IMR-90 (cell line): ENCODE measurements around the gene BCL6. TPM values are rescaled to one million over a fixed set of nuclear protein-coding genes. Genes with fewer than 3 reads are reported as not detected.

Source experiments
- ATAC-seq: fragments of 200-7000 bp; cut with Tn5 transposase; 2 replicates; pipeline ENCODE4 v1.9.1; 2020; ENCODE audit warnings: low read depth, mild to moderate bottlenecking, moderate library complexity
- BruUV-seq: library from RNA; stranded (reverse); fragments of 400-500 nt; replicated peaks from 2 replicates; lab custom pipeline; 2021; lab: Mats Ljungman, UMichigan
- CTCF ChIA-PET: fragments of 300-600 bp; formaldehyde crosslinking; extraction: SDS; loops from one replicate; lab custom pipeline; 2021; ENCODE audit warnings: antibody characterized with exemption; lab: Yijun Ruan, JAX
- POLR2A ChIA-PET: fragments of 300-600 bp; sonication (Branson Sonifier 250); formaldehyde crosslinking; loops from one replicate; lab custom pipeline; 2022; ENCODE audit warnings: antibody characterized with exemption; ENCODE audit not compliant: unreplicated experiment; lab: Charles Lee
- DNase-seq: peaks from one replicate; pipeline ENCODE4 v3.0.0; 2013
- H2AFZ ChIP-seq: replicated peaks from 2 replicates; pipeline ENCODE3; 2013; ENCODE audit warnings: low read length, mild to moderate bottlenecking; ENCODE audit not compliant: poor library complexity
- H2AK5ac ChIP-seq: 2 replicates; pipeline ENCODE4 v1.6.1; 2013; ENCODE audit warnings: low read depth, low read length, inconsistent platforms
- H2AK9ac ChIP-seq: replicated peaks from 2 replicates; pipeline ENCODE3; 2013; ENCODE audit warnings: mild to moderate bottlenecking, low read depth, low read length, moderate library complexity; ENCODE audit not compliant: poor library complexity
- H2BK120ac ChIP-seq: 2 replicates; pipeline ENCODE4 v1.6.1; 2013; ENCODE audit warnings: low read depth, low read length, inconsistent platforms
- H2BK15ac ChIP-seq: 3 replicates; pipeline ENCODE4 v1.6.1; 2013; ENCODE audit warnings: low read depth, low read length, inconsistent platforms
- H2BK20ac ChIP-seq: 2 replicates; pipeline ENCODE4 v1.6.1; 2013; ENCODE audit warnings: low read depth, mild to moderate bottlenecking, inconsistent platforms, low read length, moderate library complexity
- H2BK5ac ChIP-seq: 2 replicates; pipeline ENCODE4 v1.6.1; 2013; ENCODE audit warnings: mild to moderate bottlenecking, low read depth, low read length, inconsistent platforms; ENCODE audit not compliant: poor library complexity, severe bottlenecking
- H3K14ac ChIP-seq: replicated peaks from 2 replicates; pipeline ENCODE4 v1.6.1; 2013; ENCODE audit warnings: low read depth, low read length, inconsistent platforms
- H3K18ac ChIP-seq: 2 replicates; pipeline ENCODE4 v1.6.1; 2013; ENCODE audit warnings: low read depth, low read length, control low read depth
- H3K23ac ChIP-seq: 2 replicates; pipeline ENCODE4 v1.6.1; 2013; ENCODE audit warnings: low read depth, low read length, inconsistent platforms
- H3K27ac ChIP-seq: 2 replicates; pipeline ENCODE4 v1.5.1; 2013; ENCODE audit warnings: mild to moderate bottlenecking, control low read depth, low read length; ENCODE audit not compliant: insufficient read depth
- H3K27me3 ChIP-seq: 2 replicates; pipeline ENCODE4 v1.6.1; 2013; ENCODE audit warnings: low read length; ENCODE audit not compliant: control insufficient read depth, insufficient read depth
- H3K36me3 ChIP-seq: 2 replicates; pipeline ENCODE4 v1.6.1; 2013; ENCODE audit warnings: low read length, mixed read lengths; ENCODE audit not compliant: control insufficient read depth, insufficient read depth
- H3K4ac ChIP-seq: 2 replicates; pipeline ENCODE4 v1.6.1; 2013; ENCODE audit warnings: low read depth, low read length, inconsistent platforms
- H3K4me1 ChIP-seq: 2 replicates; pipeline ENCODE4 v1.6.1; 2013; ENCODE audit warnings: low read length, mixed read lengths; ENCODE audit not compliant: control insufficient read depth, insufficient read depth
- H3K4me2 ChIP-seq: 2 replicates; pipeline ENCODE4 v1.6.1; 2013; ENCODE audit warnings: low read depth, mild to moderate bottlenecking, control low read depth, low read length, moderate library complexity
- H3K4me3 ChIP-seq: 2 replicates; pipeline ENCODE4 v1.5.1; 2013; ENCODE audit warnings: low read depth, mild to moderate bottlenecking, control low read depth, low read length, moderate library complexity; ENCODE audit not compliant: insufficient read depth
- H3K56ac ChIP-seq: 2 replicates; pipeline ENCODE4 v1.6.1; 2013; ENCODE audit warnings: low read length, inconsistent platforms; ENCODE audit not compliant: insufficient read depth; ENCODE audit errors: extremely low read depth
- H3K79me1 ChIP-seq, 2 experiments: 2 replicates each; pipeline ENCODE4 v1.6.1; 2013; ENCODE audit warnings: low read length in 2 of 2, inconsistent platforms in 1 of 2, low read depth in 1 of 2
- H3K9ac ChIP-seq: 2 replicates; pipeline ENCODE4 v1.6.1; 2013; ENCODE audit warnings: low read depth, low read length, control low read depth
- H3K9me1 ChIP-seq: 2 replicates; pipeline ENCODE4 v1.6.1; 2013; ENCODE audit warnings: low read length, inconsistent platforms; ENCODE audit not compliant: insufficient read depth
- H3K9me3 ChIP-seq: 2 replicates; pipeline ENCODE4 v1.6.1; 2013; ENCODE audit warnings: low read length; ENCODE audit not compliant: control insufficient read depth, insufficient read depth
- H4K20me1 ChIP-seq: 2 replicates; pipeline ENCODE4 v1.6.1; 2013; ENCODE audit warnings: low read length, inconsistent platforms; ENCODE audit not compliant: insufficient read depth
- H4K5ac ChIP-seq: 2 replicates; pipeline ENCODE4 v1.6.1; 2013; ENCODE audit warnings: mild to moderate bottlenecking, low read depth, low read length, control low read depth
- H4K8ac ChIP-seq, 2 experiments: 2 replicates each; pipeline ENCODE4 v1.6.1; 2013; ENCODE audit warnings: low read depth in 2 of 2, low read length in 2 of 2, control low read depth in 1 of 2, inconsistent platforms in 1 of 2
- H4K91ac ChIP-seq: 2 replicates; pipeline ENCODE4 v1.6.1; 2013; ENCODE audit warnings: low read depth, low read length, inconsistent platforms; ENCODE audit not compliant: insufficient read depth
- NFE2L2 ChIP-seq: fragments of 150-350 bp; IDR thresholded peaks from 2 replicates; pipeline ENCODE4 v1.6.1; 2016; ENCODE audit warnings: low read depth, mild to moderate bottlenecking, low read length
- POLR2A ChIP-seq: IDR thresholded peaks from 2 replicates; pipeline ENCODE4 v1.6.1; 2012; ENCODE audit warnings: mild to moderate bottlenecking, low read depth, low read length
- WGBS, 2 experiments: methylation state at CpG; one replicate each; pipeline versions ENCODE4 v1.1.5 to v1.1.7; 2013; ENCODE audit warnings: missing lambda C conversion rate in 2 of 2; ENCODE audit not compliant: insufficient read length in 1 of 2; ENCODE audit errors: extremely low coverage in 2 of 2; 5-methylcytosine and 5-hydroxymethylcytosine counted together
- dilution Hi-C: fragments of 300-500 bp; cut with HindIII; formaldehyde crosslinking; loops from one replicate; pipeline ENCODE4 v1.14.3; 2018; ENCODE audit warnings: low sequenced_read_pairs; ENCODE audit not compliant: unreplicated experiment
- in situ Hi-C: fragments of 300-500 bp; cut with MboI; formaldehyde crosslinking; loops from 3 replicates; pipeline ENCODE4 v1.14.3; 2019; ENCODE audit warnings: low sequenced_read_pairs, inconsistent platforms, mixed read lengths
- intact Hi-C: fragments of 100-400 bp; cut with micrococcal nuclease; formaldehyde crosslinking; loops from 2 replicates; pipeline ENCODE4 v1.10.0; 2022
- polyA plus RNA-seq, 3 experiments: library from polyadenylated mRNA; depleted of rRNA; stranded (reverse); fragments of >200 nt; gene quantifications; 2 replicates each; pipeline ENCODE4 v1.2.3, GENCODE V29; 2012; ENCODE audit warnings: low replicate concordance in 1 of 3
- total RNA-seq: library from RNA; depleted of rRNA; stranded (reverse); fragments of >200 nt; gene quantifications from 2 replicates; pipeline ENCODE4 v1.2.3, GENCODE V29; 2012

The BCL6 gene
- total and polyA plus RNA-seq, 2 of the 4 experiments (the other 2 are of a cell fraction): 19.7 to 22.6 TPM

DNA sequence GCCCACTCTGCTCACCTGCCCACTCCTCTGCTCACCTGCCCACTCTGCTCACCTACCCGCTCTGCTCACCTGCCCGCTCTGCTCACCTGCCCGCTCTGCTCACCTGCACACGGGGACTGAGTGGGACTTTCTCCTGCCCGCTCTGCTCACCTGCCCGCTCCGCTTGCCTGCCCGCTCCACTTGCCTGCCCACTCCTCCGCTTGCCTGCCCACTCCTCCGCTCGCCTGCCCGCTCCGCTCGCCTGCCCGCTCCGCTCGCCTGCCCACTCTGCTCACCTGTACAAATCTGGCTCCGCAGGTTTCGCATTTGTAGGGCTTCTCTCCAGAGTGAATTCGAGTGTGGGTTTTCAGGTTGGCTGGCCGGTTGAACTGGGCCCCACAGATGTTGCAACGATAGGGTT is 20.0 kb downstream of the BCL6 start:
- Histone ChIP-seq H3K56ac (no peak overlapping the region), H3K9me1 (peaks cover 5% of the 10 kb centered on the region; the same call in 1 of the 2 replicates), H3K9me3 (no peaks in the 10 kb centered on the region), H3K4me1 (no peaks in the 10 kb centered on the region), H4K8ac (no peak overlapping the region), H3K27me3 (no peaks in the 10 kb centered on the region), H3K36me3 (peaks cover 82% of the 10 kb centered on the region), H3K18ac (no peak overlapping the region), H2BK5ac (no peak overlapping the region), H2BK120ac (no peak overlapping the region), H3K27ac (no peak overlapping the region), H4K5ac (no peak overlapping the region), H3K4ac (no peak overlapping the region), H2BK20ac (no peak overlapping the region), H4K91ac (no peak overlapping the region), H3K14ac (no peak overlapping the region), H3K4me2 (no peak overlapping the region), H4K20me1 (peaks cover 6% of the 10 kb centered on the region), H3K9ac (no peak overlapping the region), H3K79me1 (peaks cover 5 to 10% of the 10 kb centered on the region in 2 experiments; a peak in 3 of 4 replicates), H2AK9ac (no peak overlapping the region), H3K23ac (no peak overlapping the region), H2AK5ac (no peak overlapping the region), H2AFZ (no peak overlapping the region), H2BK15ac (no peak overlapping the region), H3K4me3 (no peak overlapping the region)
- dilution Hi-C loops (loop anchor here (25.0 kb wide), 1 partner anchor 587 kb away; no protein-coding TSS in a partner anchor), in situ Hi-C loops (loop anchor here (25.0 kb wide), 4 partner anchors 687 to 1037 kb away; no protein-coding TSS in a partner anchor), intact Hi-C loops (no loop called here)
- 95% methylated on average over 19 of the region's 22 CpGs; no CpG with 5 or more reads in 1 of the 2 experiments for WGBS, 2 experiments
- ChIA-PET POLR2A (interaction anchor here (0.6 kb wide), 1 partner anchor 12 kb away, joined by 16 read pairs; no protein-coding TSS in a partner anchor), CTCF (no interaction called here)
- DNase-seq: no peak
- TF ChIP-seq POLR2A (no peak), NFE2L2 (no peak)
- BruUV-seq: no TSS peak
- no peak for ATAC-seq
